ENCODE data around the gene RPL27. TPM values are rescaled to one million over a fixed set of nuclear protein-coding genes. Genes with fewer than 3 reads are reported as not detected.
"Not testable (repeated sequence)": the region's sequence is repeated elsewhere in the genome, so short reads cannot be mapped to it uniquely, and the experiment has no call there.

RPL27 gene
- total RNA-seq, result 743 TPM

DNA sequence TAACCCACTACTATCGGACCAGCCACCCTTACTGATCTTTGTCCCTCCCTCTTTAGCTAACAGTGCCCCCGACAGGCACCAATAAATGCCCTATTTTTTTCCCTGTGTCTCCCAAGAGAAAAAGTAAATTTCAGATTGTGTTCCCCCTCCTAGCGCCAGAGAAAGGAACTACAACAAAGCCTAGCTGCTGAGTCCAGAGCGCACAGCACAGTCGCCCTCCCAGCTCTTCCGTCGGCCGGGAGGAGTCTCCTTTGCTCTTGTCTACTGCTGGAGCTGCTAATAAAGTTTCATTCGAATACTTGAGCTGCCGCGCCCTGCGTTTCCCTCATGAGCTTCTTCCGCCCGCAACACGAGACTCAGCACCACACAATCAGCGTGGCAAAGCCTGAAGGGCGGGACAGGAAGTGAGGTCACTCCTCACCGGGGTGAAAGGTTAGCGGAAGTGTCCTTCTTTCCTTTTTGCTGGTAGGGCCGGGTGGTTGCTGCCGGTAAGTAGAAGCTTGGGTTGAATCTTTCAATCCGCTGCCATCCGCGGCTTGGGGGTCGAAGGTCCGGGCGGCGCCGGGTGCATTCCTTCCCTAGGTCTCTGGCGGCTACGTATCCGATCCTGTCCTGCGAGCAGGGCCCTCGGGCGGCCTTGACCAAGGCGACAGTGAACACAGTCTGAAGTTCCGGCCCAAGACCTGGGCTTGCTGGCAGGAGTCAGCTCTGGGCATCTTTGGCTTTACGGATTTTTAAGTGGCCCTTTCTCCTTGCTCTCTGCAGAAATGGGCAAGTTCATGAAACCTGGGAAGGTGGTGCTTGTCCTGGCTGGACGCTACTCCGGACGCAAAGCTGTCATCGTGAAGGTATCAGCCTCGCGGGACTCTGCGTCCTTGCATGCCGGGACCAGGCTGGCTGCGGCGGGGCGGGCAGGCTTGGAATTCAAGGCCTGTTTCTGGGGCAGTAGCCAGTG lies at the start of gene RPL27:
Gene RPL27, plus strand, starts transcription at position 436 of the 955 bp plus-strand sequence. Its CDS starts 332 bp downstream, at position 768.
- ATAC-seq (peak; percentile 99), DNase-seq (ENCODE audit: low spot score) (peak; percentile 99)
- intact Hi-C loops (cut with DNase I), result no loop called here

DNA sequence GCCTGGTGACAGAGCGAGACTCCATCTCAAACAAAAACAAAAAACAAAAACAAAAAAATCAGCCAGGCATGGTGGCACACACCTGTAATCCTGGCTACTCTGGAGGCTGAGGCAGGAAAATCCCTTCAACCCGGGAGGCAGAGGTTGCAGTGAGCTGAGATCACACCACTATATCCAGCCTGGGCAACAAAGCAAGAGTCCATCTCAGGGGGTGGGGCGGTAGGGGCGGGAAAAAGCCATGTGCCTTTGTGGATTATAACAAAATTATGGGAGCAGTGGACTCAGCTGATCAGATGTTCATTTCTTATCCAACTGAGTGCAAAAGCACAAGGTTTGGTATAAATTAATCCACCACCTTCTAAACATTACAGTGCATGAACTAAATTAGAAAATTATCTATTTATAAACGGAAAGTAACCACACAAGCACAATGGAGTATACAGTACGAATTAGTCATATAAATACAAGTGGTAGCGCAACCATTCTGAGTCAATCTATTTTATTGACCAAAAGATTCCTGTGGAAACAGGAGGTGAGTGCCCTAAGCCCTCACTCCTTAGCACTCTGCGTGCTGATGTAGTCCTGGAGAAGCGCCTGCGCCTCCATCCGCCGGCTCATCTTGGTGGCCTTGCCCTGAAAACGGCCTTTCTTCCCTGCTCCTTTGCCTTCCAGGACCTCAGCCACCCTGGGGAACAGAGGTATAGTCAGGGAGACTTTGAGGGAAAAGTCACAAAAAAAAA lies 48.0 kb upstream of the RPL27 start:
- ATAC-seq, result no peak
- no peak for DNase-seq (ENCODE audit: low spot score)
- intact Hi-C loops (cut with DNase I), result no loop called here

DNA sequence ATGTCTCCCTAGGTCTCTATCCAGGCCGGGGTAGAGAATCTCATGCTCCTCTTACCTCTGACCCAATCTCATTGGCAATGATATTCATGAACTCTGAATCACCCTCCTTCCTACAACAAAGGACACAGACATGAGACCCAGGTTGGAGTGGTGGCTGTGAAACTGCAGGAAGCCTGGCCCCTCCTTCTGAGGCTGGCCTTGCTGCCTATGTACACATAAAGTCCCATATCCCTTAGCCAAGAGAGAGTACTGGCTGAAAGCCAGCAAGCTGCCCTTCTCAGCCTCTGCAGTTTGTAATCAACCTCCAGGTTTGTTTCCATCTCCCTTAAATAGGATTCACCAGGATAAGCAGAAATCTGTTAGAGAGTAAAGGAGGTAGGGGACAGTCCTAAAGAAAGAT lies 44.5 kb upstream of the RPL27 start:
- intact Hi-C loops (cut with DNase I), result no loop called here
- DNase-seq (ENCODE audit: low spot score) (no peak), ATAC-seq (no peak)

DNA sequence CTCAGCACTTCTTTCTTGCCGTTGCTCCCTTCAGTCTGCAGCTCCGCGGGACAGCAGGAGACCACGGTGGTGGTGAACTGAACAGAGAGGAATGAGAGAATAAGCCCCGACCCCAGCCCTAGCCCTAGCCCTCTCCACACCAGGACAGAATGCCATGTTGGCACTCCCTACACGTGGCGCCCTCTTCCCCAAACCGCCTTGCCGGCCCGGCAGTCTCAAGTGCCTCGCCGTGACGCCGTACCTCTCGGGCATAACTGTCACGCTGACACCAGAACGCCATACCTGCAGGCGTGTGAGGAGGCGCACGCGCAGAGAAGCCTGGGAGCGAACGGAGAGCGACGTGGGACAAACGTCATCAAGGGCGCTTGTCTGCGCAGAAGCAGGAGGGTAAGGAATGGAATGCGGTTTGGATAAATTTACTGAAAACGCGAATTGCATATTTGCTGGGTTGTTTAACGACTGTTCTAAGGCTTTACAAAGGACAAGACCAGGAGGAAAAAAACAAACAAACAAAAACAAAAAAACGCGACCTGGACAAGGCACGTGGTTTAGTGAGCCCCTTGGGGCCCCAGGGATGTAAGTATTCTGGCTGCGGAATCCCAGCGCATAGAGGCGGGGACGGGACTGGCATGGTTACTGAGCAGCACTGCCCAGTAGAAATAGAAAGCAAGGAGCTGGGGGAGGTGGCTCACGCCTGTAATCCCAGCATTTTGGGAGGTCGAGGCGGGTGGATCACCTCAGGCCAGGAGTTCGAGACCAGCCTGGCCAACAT lies 33.9 kb upstream of the RPL27 start, which contains the start of gene AARSD1:
Gene AARSD1, minus strand, starts transcription at position 294 of the 772 bp plus-strand sequence. Its CDS starts 14 bp downstream, at position 280.
- peak; percentile 98 for ATAC-seq
- peak; percentile 93 for DNase-seq (ENCODE audit: low spot score)
- intact Hi-C loops (cut with DNase I), result no loop called here

DNA sequence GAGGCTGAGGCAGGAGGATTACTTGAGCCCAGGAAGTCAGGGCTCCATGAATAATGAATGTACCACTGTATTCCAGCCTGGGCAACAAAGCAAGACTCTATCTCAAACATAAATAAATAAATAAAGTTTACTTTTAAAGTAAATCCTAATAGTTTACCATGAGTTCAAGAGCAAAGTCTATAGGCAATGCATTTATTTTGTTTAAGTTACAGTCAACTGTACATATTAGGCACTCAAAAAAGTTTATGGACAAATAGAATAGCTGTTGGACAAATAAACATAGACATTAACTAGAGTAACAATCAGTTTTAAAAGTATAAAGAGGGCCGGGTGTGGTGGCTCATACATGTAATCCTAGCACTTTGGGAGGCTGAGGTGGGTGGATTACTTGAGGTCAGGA lies 30.3 kb upstream of the RPL27 start:
- intact Hi-C loops (cut with DNase I), result loop anchor here (5.0 kb wide), 1 partner anchor 966 kb away; no protein-coding TSS in a partner anchor
- DNase-seq (ENCODE audit: low spot score) (no peak), ATAC-seq (no peak)

DNA sequence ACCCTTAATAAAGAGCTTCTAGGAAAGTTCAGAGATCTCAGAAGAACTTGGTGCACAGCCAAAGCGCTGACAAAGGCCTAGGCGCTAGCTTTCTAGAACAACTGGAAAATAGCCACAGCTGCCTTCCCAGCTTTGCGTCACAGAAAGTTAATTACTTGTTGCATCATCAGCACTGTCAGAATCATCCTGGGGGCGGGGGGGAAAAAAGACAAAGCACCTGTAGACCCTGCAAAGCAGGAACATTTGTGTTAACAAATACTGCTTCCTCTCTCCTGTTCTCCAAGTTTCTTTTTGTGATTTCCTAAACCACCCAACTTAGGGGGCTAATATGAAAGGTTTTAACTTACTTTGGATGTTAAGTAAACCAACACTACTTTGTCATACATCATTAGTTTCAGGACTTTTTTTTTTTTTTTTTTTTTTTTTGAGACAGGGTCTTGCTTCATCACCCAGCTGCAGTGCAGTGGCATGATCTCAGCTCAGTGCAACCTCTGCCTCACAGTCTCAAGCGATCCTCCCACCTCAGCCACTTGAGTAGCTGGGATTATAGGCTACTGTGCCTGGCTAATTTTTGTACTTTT lies 29.1 kb upstream of the RPL27 start:
- DNase-seq (ENCODE audit: low spot score) (no peak), ATAC-seq (no peak)
- intact Hi-C loops (cut with DNase I), result loop anchor here (5.0 kb wide), 1 partner anchor 967 kb away; no protein-coding TSS in a partner anchor

DNA sequence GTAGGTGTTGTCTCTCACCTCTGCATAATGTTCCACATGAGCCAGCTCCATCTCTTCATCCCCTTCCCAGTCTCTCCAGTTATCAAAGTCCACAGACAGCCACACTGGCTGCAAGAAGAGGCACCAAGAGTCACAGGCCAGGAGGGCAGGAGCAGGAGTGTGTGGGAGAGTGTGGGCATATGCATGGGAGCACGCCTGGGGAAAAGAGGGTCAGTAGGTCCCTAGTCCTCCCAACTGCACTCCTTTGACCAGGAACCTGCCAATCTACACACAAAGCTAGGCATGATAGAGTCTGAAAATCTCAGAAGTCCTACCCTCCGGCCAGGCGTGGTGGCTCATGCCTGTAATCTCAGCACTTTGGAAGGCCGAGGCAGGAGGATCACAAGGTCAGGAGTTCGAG lies 26.6 kb upstream of the RPL27 start:
- ATAC-seq (no peak), DNase-seq (ENCODE audit: low spot score) (no peak)
- intact Hi-C loops (cut with DNase I), result no loop called here

DNA sequence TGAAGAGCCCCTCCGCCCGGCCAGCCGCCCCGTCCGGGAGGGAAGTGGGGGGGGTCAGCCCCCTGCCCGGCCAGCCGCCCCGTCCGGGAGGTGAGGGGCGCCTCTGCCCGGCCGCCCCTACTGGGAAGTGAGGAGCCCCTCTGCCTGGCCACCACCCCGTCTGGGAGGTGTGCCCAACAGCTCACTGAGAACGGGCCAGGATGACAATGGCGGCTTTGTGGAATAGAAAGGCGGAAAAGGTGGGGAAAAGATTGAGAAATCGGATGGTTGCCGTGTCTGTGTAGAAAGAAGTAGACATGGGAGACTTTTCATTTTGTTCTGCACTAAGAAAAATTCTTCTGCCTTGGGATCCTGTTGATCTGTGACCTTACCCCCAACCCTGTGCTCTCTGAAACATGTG lies 24.9 kb upstream of the RPL27 start:
- ATAC-seq; intact Hi-C loops (cut with DNase I); DNase-seq (ENCODE audit: low spot score): not testable (repeated sequence)

DNA sequence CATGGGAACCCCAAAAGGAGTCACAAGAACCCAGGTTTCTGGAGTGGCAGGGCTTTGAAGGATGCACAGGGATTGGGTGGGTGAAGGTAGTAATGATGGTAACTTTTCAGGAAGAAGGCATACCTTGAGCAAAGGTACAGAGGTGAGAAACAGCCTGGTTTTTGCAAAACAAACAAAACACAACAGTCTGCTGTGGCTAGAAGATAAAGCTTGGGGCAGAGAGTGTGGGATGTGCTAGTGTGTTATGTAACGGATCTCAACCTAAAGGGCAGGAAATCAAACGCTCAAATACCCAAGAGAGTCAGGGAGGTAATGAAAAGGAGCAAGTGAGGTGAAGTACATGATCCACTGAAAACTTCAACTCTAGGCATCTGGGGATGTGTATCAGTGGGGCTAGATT lies 23.0 kb upstream of the RPL27 start:
- DNase-seq (ENCODE audit: low spot score) (no peak), ATAC-seq (no peak)

DNA sequence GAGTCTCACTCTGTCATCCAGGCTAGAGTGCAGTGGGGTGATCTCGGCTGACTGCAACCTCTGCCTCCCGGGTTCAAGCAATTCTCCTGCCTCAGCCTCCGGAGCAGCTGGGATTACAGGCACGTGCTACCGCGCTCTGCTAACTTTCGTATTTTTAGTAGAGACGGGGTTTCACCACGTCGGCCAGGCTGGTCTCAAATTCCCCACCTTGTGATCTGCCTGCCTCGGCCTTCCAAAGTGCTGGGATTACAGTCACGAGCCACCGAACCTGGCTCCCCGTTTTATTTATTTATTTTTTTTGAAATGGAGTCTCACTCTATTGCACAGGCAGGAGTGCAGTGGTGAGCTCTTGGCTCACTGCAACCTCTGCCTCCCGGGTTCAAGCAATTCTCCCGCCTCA lies 22.5 kb upstream of the RPL27 start:
- intact Hi-C loops (cut with DNase I); ATAC-seq; DNase-seq (ENCODE audit: low spot score): not testable (repeated sequence)

More for the DNA sequence above, 23.0 kb upstream of the RPL27 start:
- intact Hi-C loops (cut with DNase I), result no loop called here

DNA sequence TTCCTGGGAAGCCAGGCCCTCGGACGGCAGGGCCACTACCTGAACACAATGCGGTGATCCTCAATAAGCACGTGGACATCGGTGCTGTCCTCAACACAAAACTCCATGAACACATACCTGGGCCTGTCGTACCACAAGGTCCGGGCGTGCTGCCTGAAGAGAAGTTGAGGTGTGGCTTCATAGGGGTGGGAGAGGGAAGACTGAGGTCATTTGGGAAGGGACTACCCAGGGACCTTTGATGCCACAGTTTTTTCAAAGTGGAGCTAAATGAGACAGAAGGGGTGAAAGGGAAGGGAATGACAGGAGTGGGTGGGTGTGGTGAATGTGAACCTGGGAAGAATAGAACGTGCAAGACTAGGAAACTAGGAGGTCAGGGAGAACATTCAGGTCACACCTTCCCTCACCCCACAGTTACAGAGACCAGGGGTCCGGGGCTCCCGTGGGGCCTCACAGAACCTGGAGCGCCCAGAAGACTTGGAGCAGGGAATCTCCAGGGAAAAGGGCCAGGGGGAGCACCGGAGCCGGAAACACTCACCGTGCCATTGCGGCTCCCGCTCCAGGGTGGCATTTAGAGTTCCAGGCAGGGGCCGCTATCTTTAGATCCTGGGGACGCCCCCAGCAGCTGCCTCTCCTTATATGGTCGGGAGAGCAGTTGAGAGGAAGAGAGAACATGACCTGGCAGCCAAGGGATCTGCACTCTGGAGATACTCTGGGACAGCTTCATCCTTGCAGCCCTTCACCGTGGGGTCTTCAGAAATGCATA lies 18.5 kb upstream of the RPL27 start, which contains the start of gene PTGES3L:
Gene PTGES3L, minus strand, starts transcription at position 570 of the 763 bp plus-strand sequence. Its CDS starts 27 bp downstream, at position 543.
- DNase-seq (ENCODE audit: low spot score), result no peak
- intact Hi-C loops (cut with DNase I), result loop anchor here (1.0 kb wide), 1 partner anchor 85 kb away; no protein-coding TSS in a partner anchor
- peak; percentile 58 for ATAC-seq

DNA sequence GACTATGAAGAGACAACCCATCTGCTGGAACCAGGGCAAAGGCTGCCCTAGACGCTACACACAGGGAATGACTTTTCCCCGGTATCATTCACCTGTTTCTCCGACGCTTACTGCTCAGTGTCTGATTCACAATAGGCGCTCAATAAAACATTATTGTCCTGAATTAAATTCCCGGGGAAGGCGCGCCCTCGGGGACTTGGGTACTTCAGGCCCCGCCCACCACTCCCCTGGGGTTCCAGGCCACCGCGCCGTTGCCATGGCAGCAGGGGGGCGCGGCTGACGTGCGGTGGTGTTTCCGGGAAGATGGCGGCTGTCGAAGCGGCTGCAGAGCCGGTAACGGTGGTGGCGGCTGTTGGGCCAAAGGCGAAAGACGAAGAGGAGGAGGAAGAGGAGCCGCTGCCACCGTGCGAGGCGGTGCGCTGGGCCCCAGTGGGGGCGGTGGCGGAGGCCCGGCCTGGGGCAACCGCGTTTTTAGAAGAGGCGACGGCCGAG lies 17.9 kb upstream of the RPL27 start, which contains the start of gene RUNDC1:
Gene RUNDC1, plus strand, starts transcription at position 292 of the 492 bp plus-strand sequence. Its CDS starts 12 bp downstream, at position 304.
- peak; percentile 96 for ATAC-seq
- DNase-seq (ENCODE audit: low spot score), result peak; percentile 95
- intact Hi-C loops (cut with DNase I), result loop anchor here (1.0 kb wide), 1 partner anchor 86 kb away; no protein-coding TSS in a partner anchor

DNA sequence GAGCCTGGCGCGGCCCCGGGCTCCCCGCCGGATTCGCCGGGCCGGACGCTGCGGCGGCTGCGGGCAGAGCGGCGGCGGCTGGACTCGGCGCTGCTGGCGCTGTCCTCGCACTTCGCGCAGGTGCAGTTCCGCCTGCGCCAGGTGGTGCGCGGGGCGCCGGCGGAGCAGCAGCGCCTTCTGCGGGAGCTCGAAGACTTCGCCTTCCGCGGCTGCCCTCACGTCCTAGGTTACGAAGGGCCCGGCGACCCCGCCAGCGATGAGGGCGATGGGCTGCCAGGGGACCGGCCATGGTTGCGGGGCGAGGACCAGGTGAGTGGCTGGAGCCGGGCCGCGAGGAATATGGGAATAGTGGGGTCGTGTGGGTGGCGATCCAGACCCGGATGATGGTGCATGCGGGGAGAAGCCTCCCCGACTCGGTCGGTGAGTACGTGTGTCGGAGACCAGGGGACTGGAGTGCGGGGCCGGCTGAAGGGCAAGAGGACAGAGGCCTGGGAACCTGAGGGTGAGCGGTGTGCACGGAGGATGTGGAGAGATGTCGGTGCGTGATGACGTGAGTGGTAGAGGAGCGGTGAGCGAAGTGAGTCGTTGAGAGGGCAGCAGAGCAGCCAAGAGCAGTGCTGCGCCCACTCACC lies 17.3 kb upstream of the RPL27 start:
- intact Hi-C loops (cut with DNase I), result loop anchor here (1.0 kb wide), 1 partner anchor 87 kb away; no protein-coding TSS in a partner anchor
- DNase-seq (ENCODE audit: low spot score) (peak; percentile 60), ATAC-seq (no peak)

DNA sequence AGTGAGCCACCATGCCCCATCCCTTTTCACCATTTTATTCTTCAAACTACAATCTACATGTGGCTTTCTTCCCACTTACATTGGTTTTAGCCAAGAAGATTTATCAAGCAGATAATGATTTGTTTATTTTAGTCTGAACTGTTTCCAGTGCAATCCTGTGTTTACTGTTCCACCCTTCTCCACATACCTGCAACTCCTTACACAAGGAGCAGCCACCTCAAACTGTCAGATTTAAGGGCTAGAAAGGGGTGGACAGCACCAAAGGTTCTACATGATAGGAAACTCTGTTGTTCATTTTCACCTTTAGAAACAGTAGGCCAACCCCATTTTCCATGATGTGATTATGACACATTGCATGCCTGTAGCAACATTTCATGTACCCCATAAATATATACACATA lies 16.0 kb upstream of the RPL27 start:
- no peak for ATAC-seq
- intact Hi-C loops (cut with DNase I), result no loop called here
- no peak for DNase-seq (ENCODE audit: low spot score)

DNA sequence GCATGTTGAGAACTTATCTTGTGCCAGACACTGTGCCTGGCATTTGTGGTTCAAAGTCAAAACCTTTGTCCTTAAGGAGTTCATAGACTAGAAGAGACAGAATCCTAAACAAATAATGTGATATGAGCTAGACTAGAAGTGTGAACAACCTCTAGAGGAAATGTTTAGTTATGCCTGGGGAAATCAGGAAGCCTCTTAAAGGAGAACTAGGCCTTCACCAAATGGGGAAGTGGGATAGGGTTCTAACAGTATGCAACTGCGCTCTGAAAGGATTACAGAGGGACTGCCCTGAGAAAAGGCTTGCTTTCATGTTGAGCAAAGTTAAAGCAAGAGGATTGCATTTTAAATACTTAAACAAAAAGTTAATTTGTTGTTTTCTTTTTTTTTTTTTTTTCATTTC lies 13.0 kb upstream of the RPL27 start:
- ATAC-seq (no peak), DNase-seq (ENCODE audit: low spot score) (no peak)
- intact Hi-C loops (cut with DNase I), result no loop called here

DNA sequence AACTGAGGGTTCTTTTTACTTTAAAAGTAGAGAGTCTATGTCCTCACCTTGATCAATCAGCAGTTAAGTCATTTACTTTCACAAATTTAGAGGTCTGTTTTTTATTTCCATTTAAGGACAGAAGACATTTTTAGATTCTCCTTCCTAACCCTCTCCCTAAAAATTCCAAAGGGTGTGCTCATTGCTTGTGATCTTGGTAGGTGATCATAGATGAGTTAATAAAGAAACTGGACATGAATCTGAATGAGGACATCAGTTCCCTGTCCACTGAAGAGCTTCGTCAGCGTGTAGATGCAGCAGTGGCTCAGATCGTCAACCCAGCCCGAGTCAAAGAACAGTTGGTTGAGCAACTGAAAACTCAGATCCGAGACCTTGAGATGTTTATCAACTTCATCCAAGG lies 9.1 kb upstream of the RPL27 start:
- ATAC-seq (no peak), DNase-seq (ENCODE audit: low spot score) (no peak)
- intact Hi-C loops (cut with DNase I), result no loop called here

All from sciatic nerve (tissue), 2 donors.